Neural progenitor cell (in vitro differentiated cells): ENCODE results near the gene PCNX2. TPM values are rescaled to one million over a fixed set of nuclear protein-coding genes. Genes with fewer than 3 reads are reported as not detected.

Experiments used
- DNase-seq: peaks from one replicate; pipeline ENCODE4 v3.0.0-alpha.2; 2016; ENCODE audit warnings: low spot score
- H2AFZ ChIP-seq: fragments of 200-600 bp; sonication (generic); replicated peaks from 2 replicates; pipeline ENCODE4 v1.6.1; 2016; ENCODE audit warnings: antibody characterized with exemption
- H3F3A ChIP-seq: fragments of 200-600 bp; sonication (generic); 2 replicates; pipeline ENCODE4 v1.6.1; 2016; ENCODE audit warnings: antibody characterized with exemption, low read depth
- H3K27ac ChIP-seq: fragments of 200-600 bp; sonication (generic); 2 replicates; pipeline ENCODE4 v1.5.1; 2016; ENCODE audit warnings: mild to moderate bottlenecking
- H3K27me3 ChIP-seq: fragments of 200-600 bp; sonication (generic); 2 replicates; pipeline ENCODE4 v1.6.1; 2016; ENCODE audit warnings: mild to moderate bottlenecking, moderate library complexity
- H3K36me3 ChIP-seq: fragments of 200-600 bp; sonication (generic); 2 replicates; pipeline ENCODE4 v1.5.1; 2016
- H3K4me1 ChIP-seq: fragments of 200-600 bp; sonication (generic); 2 replicates; pipeline ENCODE4 v1.6.1; 2016; ENCODE audit warnings: mixed run types
- H3K4me2 ChIP-seq: fragments of 200-600 bp; sonication (generic); 2 replicates; pipeline ENCODE4 v1.6.1; 2016
- H3K4me3 ChIP-seq: fragments of 200-600 bp; sonication (generic); 2 replicates; pipeline ENCODE4 v1.5.1; 2016
- H3K79me2 ChIP-seq: fragments of 200-600 bp; sonication (generic); 2 replicates; pipeline ENCODE4 v1.6.1; 2016; ENCODE audit warnings: low read depth
- H3K9ac ChIP-seq: fragments of 200-600 bp; sonication (generic); 2 replicates; pipeline ENCODE4 v1.6.1; 2016
- H3K9me3 ChIP-seq: fragments of 200-600 bp; sonication (generic); 2 replicates; pipeline ENCODE4 v1.5.1; 2016; ENCODE audit warnings: low read depth
- H4K20me1 ChIP-seq: fragments of 200-600 bp; sonication (generic); 2 replicates; pipeline ENCODE4 v1.6.1; 2016; ENCODE audit warnings: low read depth
- H3K27ac Mint-ChIP-seq: 3 replicates; pipeline ENCODE4 v1.8.0; 2021; ENCODE audit warnings: mixed read lengths
- H3K27me3 Mint-ChIP-seq: 2 replicates; pipeline ENCODE4 v1.8.0; 2022; ENCODE audit warnings: low read depth, mild to moderate bottlenecking, inconsistent platforms, moderate library complexity, mixed read lengths; ENCODE audit not compliant: insufficient read depth
- H3K36me3 Mint-ChIP-seq: 3 replicates; pipeline ENCODE4 v1.8.0; 2021; ENCODE audit warnings: mixed read lengths
- H3K4me1 Mint-ChIP-seq: 3 replicates; pipeline ENCODE4 v1.8.0; 2021; ENCODE audit warnings: mixed read lengths
- H3K4me3 Mint-ChIP-seq: 3 replicates; pipeline ENCODE4 v1.8.0; 2021; ENCODE audit warnings: mild to moderate bottlenecking, moderate library complexity, mixed read lengths
- H3K9me3 Mint-ChIP-seq: 3 replicates; pipeline ENCODE4 v1.8.0; 2020; ENCODE audit warnings: mixed read lengths
- CTCF ChIP-seq: fragments of 200-600 bp; sonication (generic); IDR thresholded peaks from 2 replicates; pipeline ENCODE4 v1.5.1; 2017; ENCODE audit warnings: antibody characterized with exemption, mild to moderate bottlenecking
- EZH2 ChIP-seq: fragments of 200-600 bp; sonication (generic); IDR thresholded peaks from 2 replicates; pipeline ENCODE4 v1.6.1; 2017; ENCODE audit warnings: antibody characterized with exemption, mild to moderate bottlenecking, moderate library complexity
- EZH2phosphoT487 ChIP-seq: fragments of 200-600 bp; sonication (generic); IDR thresholded peaks from 2 replicates; pipeline ENCODE4 v1.6.1; 2017; ENCODE audit warnings: antibody characterized with exemption
- total RNA-seq: library from RNA; depleted of rRNA; stranded (reverse); fragments of >200 nt; gene quantifications from 2 replicates; pipeline ENCODE4 v1.2.3, GENCODE V29; 2015; ENCODE audit warnings: low replicate concordance

PCNX2 gene
- total RNA-seq, 1 donor from 2014 or later = 30.8 TPM

- Mint-ChIP-seq H3K9me3 (no peaks in the 10 kb centered on the region), H3K36me3 (peaks cover 28% of the 10 kb centered on the region), H3K27ac (no peak overlapping the region), H3K4me1 (peaks cover 20% of the 10 kb centered on the region), H3K4me3 (no peak overlapping the region), H3K27me3 (peaks cover 2% of the 10 kb centered on the region)
- no peak for DNase-seq
- Histone ChIP-seq H3K27ac (no peak overlapping the region), H3K36me3 (no peaks in the 10 kb centered on the region), H3K9ac (no peak overlapping the region), H3K27me3 (no peaks in the 10 kb centered on the region), H2AFZ (no peak overlapping the region), H3K4me2 (no peak overlapping the region), H3K4me3 (no peak overlapping the region), H3K4me1 (no peaks in the 10 kb centered on the region), H4K20me1 (no peaks in the 10 kb centered on the region), H3F3A (no peaks in the 10 kb centered on the region), H3K9me3 (no peaks in the 10 kb centered on the region), H3K79me2 (no peaks in the 10 kb centered on the region)
- TF ChIP-seq EZH2 = no peak
- no peak for TF ChIP-seq CTCF
- TF ChIP-seq EZH2phosphoT487 = no peak
Observed at GRCh38 chr1:232979558-232979957, 316.0 kb downstream of the PCNX2 start.

GRCh38 chr1:232978815-232979214 lies 316.7 kb downstream of the PCNX2 start:
- no peaks in the 10 kb centered on the region for H3K4me1 ChIP-seq
- Mint-ChIP-seq H3K27me3 (peaks cover 2% of the 10 kb centered on the region), H3K36me3 (peaks cover 35% of the 10 kb centered on the region), H3K4me3 (no peak overlapping the region), H3K9me3 (peaks cover 7% of the 10 kb centered on the region), H3K4me1 (peaks cover 19% of the 10 kb centered on the region), H3K27ac (peak overlapping the region; percentile 78)
- no peaks in the 10 kb centered on the region for H3K79me2 ChIP-seq
- no peaks in the 10 kb centered on the region for H4K20me1 ChIP-seq
- H3K9me3 ChIP-seq = no peaks in the 10 kb centered on the region
- H3K36me3 ChIP-seq = peaks cover 6% of the 10 kb centered on the region
- H3F3A ChIP-seq = no peaks in the 10 kb centered on the region
- DNase-seq = no peak
- H2AFZ ChIP-seq = no peak overlapping the region
- no peak overlapping the region for H3K27ac ChIP-seq
- TF ChIP-seq EZH2phosphoT487 (no peak), EZH2 (no peak), CTCF (no peak)
- no peaks in the 10 kb centered on the region for H3K27me3 ChIP-seq
- H3K9ac ChIP-seq = no peak overlapping the region
- H3K4me2 ChIP-seq = no peak overlapping the region
- H3K4me3 ChIP-seq = no peak overlapping the region

- H3K4me3 Mint-ChIP-seq = no peak overlapping the region
- Histone ChIP-seq H3K27ac (no peak overlapping the region), H3F3A (no peaks in the 10 kb centered on the region), H3K4me2 (no peak overlapping the region), H3K79me2 (no peaks in the 10 kb centered on the region), H4K20me1 (no peaks in the 10 kb centered on the region), H3K4me3 (no peak overlapping the region), H2AFZ (no peak overlapping the region), H3K9ac (no peak overlapping the region), H3K9me3 (peaks cover 5% of the 10 kb centered on the region), H3K36me3 (peaks cover 13% of the 10 kb centered on the region), H3K4me1 (no peaks in the 10 kb centered on the region), H3K27me3 (no peaks in the 10 kb centered on the region)
- no peak overlapping the region for H3K27ac Mint-ChIP-seq
- TF ChIP-seq EZH2phosphoT487 = no peak
- no peak for TF ChIP-seq CTCF
- no peak for TF ChIP-seq EZH2
- peaks cover 39% of the 10 kb centered on the region for H3K36me3 Mint-ChIP-seq
- H3K4me1 Mint-ChIP-seq = peaks cover 18% of the 10 kb centered on the region
- no peak for DNase-seq
- peaks cover 4% of the 10 kb centered on the region for H3K27me3 Mint-ChIP-seq
- H3K9me3 Mint-ChIP-seq = peaks cover 13% of the 10 kb centered on the region
Observed at GRCh38 chr1:232978091-232978634, 317.4 kb downstream of the PCNX2 start.
